ENCODE data around the gene IDH2.

The IDH2 gene

DNA sequence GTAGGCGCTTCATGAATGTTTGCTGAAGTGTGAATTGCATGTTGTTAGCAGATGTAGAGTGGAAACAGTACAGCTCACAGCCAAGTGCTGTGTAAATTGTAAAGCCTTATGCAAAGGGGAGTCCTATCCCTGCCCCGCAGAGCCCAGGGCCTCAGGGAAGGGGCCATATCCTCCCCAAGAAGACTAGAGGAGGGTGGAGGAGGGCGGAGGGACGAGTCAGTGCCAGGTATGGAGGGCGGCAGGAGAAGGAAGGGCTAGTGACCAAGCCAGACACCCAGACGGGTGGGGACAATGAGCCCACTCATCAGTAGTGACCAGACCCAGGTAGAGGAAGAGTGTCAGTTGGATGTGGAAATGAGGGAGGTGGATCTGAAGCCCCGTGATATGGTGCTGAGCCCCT lies 56.0 kb downstream of the IDH2 start:
- TF ChIP-seq POLR2AphosphoS5 (IDR thresholded peaks at IDR 0.05; ENCODE audit: low read depth, low read length): no peak
- TF ChIP-seq, protein P1, sequence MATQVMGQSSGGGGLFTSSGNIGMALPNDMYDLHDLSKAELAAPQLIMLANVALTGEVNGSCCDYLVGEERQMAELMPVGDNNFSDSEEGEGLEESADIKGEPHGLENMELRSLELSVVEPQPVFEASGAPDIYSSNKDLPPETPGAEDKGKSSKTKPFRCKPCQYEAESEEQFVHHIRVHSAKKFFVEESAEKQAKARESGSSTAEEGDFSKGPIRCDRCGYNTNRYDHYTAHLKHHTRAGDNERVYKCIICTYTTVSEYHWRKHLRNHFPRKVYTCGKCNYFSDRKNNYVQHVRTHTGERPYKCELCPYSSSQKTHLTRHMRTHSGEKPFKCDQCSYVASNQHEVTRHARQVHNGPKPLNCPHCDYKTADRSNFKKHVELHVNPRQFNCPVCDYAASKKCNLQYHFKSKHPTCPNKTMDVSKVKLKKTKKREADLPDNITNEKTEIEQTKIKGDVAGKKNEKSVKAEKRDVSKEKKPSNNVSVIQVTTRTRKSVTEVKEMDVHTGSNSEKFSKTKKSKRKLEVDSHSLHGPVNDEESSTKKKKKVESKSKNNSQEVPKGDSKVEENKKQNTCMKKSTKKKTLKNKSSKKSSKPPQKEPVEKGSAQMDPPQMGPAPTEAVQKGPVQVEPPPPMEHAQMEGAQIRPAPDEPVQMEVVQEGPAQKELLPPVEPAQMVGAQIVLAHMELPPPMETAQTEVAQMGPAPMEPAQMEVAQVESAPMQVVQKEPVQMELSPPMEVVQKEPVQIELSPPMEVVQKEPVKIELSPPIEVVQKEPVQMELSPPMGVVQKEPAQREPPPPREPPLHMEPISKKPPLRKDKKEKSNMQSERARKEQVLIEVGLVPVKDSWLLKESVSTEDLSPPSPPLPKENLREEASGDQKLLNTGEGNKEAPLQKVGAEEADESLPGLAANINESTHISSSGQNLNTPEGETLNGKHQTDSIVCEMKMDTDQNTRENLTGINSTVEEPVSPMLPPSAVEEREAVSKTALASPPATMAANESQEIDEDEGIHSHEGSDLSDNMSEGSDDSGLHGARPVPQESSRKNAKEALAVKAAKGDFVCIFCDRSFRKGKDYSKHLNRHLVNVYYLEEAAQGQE (IDR thresholded peaks at IDR 0.05; ENCODE audit: insufficient read depth in 1 of 2, low read depth in 2 of 2, low read length in 2 of 2): no peak

DNA sequence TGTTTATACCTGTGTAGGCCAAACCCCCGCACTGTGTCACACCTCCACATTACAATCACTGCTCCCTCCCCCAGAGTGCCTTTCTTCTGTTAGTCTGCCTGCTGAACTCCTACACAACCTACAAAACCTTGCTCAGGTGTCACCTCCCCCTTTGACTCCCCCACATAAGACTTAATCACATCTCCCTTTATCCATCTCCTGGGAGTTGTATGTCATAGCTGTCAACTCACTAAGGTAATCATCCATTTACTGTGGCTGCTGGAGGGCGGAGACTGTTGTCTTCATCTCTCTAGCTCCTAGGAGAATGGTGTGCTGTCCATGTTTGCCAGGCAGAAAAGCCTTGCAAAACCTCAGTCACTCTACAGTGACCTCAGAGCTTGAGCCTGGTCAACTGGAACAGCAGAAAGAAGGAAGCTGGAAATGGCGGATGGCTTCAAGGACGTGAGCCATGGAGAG lies 57.3 kb downstream of the IDH2 start:
- TF ChIP-seq SIN3A (IDR thresholded peaks at IDR 0.05; ENCODE audit: borderline replicate concordance, insufficient read depth, low read length): no peak

DNA sequence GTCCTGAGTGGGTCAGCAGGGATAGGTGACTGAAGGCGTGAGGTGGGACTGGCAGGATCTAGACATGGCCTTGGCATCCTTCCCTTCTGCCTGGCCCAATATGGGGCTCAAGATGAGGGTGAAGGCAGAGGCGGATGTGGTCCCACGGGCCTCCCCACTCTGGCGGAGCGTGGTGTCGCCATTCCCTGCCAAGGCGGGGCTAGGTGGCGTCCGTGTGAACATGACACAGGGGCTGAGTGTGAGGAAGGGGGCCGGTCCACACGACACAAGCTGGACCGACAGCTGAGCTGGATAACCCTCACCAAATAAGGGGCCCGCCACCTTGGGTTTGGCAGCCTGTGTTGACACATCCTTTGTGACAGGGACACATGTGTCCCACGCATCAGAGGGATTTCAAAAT lies 58.1 kb downstream of the IDH2 start:
- TF ChIP-seq TAF1 (IDR thresholded peaks at IDR 0.05; ENCODE audit: borderline replicate concordance, insufficient read depth, low read length) (no peak), FOXP2 (optimal IDR thresholded peaks at IDR 0.05; ENCODE audit: borderline replicate concordance, extremely low read depth, extremely low read length, insufficient read depth) (no peak), SIN3A (IDR thresholded peaks at IDR 0.05; ENCODE audit: borderline replicate concordance, insufficient read depth, low read length) (no peak), POLR2AphosphoS5 (IDR thresholded peaks at IDR 0.05; ENCODE audit: low read depth, low read length) (no peak)
- TF ChIP-seq, protein P1 (IDR thresholded peaks at IDR 0.05; ENCODE audit: insufficient read depth in 1 of 2, low read depth in 2 of 2, low read length in 2 of 2): no peak

DNA sequence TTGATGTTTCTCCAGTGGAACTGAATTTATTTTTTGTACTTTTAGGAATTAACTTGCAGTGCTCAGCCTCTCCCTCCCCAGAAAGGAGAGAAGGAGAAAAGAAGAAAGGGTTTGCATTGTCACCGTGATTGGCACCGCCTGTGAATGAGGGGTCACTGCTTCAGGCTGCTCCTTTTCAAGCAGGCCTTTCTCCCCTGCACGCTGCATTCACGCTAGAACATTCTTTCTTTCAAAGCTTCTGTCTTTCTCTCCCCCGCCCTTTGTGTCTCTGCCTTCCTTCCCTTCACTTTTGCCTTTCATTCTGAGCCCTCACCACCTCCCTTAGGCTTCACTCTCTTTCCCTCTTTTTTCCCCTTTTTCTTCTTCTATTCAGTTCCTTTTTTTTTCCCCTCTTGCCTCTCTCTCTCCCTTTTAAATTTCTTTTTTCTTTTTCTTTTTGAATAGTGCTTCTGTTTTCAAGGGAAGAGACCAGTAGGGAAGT lies 58.7 kb downstream of the IDH2 start:
- TF ChIP-seq, protein P1 (IDR thresholded peaks at IDR 0.05; ENCODE audit: insufficient read depth in 1 of 2, low read depth in 2 of 2, low read length in 2 of 2): no peak
- no peak for TF ChIP-seq SIN3A (IDR thresholded peaks at IDR 0.05; ENCODE audit: borderline replicate concordance, insufficient read depth, low read length)
- TF ChIP-seq TAF1 (IDR thresholded peaks at IDR 0.05; ENCODE audit: borderline replicate concordance, insufficient read depth, low read length): no peak
- TF ChIP-seq POLR2AphosphoS5 (IDR thresholded peaks at IDR 0.05; ENCODE audit: low read depth, low read length): no peak
- no peak for TF ChIP-seq FOXP2 (optimal IDR thresholded peaks at IDR 0.05; ENCODE audit: borderline replicate concordance, extremely low read depth, extremely low read length, insufficient read depth)

DNA sequence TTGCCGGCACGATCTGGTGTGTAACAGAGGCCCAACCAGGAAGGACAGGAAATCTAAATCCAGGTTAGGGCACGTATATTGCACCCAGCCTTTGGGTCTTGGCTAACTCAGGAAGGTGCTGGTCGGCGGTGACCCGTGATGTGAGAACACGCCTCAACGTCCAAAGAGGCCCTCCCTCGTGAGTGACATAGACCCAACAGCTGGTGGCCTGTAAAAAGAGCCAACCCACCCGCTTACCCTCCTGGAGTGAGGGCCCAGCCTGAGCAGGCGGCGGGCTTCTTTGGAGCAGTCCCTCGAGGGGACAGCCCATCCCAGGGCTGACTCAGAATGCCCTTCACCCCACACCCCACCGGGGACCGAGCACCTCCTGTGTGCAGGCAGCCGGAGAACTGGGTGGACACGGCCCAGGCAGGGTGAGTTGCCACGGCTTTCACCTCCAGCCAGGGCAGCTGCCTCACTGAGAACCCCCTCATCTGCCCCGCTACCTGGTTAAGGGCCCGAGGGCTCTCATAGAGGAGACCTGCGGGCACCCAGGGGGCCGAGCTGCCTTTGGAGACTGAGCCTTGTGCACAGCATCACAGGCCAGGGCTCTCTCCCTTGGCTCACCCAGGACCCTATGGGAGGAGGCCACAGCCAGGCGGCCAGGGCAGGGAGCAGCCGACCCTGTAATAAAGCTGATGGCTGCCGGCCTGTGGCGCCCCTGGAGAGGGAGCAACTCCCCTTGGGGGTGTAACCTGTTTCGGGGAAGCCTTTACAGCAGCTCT lies 59.3 kb downstream of the IDH2 start:
- TF ChIP-seq SIN3A (IDR thresholded peaks at IDR 0.05; ENCODE audit: borderline replicate concordance, insufficient read depth, low read length) (no peak), POLR2AphosphoS5 (IDR thresholded peaks at IDR 0.05; ENCODE audit: low read depth, low read length) (no peak), FOXP2 (optimal IDR thresholded peaks at IDR 0.05; ENCODE audit: borderline replicate concordance, extremely low read depth, extremely low read length, insufficient read depth) (no peak), TAF1 (IDR thresholded peaks at IDR 0.05; ENCODE audit: borderline replicate concordance, insufficient read depth, low read length) (no peak)
- TF ChIP-seq, protein P1 (IDR thresholded peaks at IDR 0.05; ENCODE audit: insufficient read depth in 1 of 2, low read depth in 2 of 2, low read length in 2 of 2): no peak

Data from PFSK-1 (cell line).